ENCODE data around the gene AUP1.

DNA sequence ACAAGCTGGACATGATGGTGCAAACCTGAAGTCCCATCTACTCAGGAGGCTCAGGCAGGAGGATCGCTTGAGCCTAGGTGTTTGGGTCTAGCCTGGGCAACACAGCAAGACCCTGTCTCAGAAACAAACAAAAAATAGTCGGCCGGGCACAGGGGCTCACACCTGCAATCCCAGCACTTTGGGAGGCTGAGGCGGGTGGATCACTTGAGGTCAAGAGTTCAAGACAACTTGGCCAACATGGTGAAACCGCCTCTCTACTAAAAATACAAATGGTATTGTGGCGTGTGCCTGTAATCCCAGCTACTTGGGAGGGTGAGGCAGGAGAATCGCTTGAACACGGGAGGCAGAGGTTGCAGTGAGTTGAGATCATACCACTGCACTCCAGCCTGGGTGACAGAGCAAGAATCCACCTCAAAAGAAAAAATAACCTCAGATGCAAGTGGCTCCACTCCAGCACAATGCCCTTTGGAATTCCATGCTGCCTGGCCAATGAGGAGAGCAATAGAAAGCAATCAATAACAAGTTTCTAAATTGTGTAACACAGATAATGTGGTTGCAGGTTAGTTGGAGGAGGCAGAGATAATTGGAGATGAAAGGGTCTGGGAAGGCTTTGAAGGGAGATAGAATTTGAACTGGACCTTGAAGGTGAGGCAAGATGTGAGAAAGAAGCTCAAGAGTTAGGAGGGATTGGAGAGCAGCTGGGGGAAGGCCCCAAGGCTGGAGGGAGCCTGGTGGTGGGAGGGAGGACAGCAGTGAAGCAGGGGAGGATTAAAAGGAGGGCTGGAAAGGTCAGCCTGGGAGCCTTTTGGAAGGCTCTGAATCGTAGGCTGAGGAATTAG is 40.6 kb downstream of the AUP1 start:
- no peak for TF ChIP-seq CTCF (IDR thresholded peaks at IDR 0.05)
- TF ChIP-seq POLR2A (IDR thresholded peaks at IDR 0.05): no peak

Data from body of pancreas (tissue), 4 donors.